Fibroblast of pulmonary artery (primary cell): Measurements from ENCODE around the gene INPP4A.
A peak's percentile ranks its signal among the peaks of the same experiment; 100 is the strongest.

Experiments
- DNase-seq: peaks from one replicate; pipeline ENCODE4 v3.0.0-alpha.2; 2010; ENCODE audit warnings: low read depth
- H3K4me3 ChIP-seq: replicated peaks from 2 replicates; pipeline ENCODE4 v1.5.1; 2011; ENCODE audit warnings: low read depth, mild to moderate bottlenecking, control low read depth, low read length, moderate library complexity
- CTCF ChIP-seq: IDR thresholded peaks from 2 replicates; pipeline ENCODE4 v1.5.1; 2011; ENCODE audit warnings: mild to moderate bottlenecking, control low read depth, low read length, inconsistent platforms; ENCODE audit errors: missing control alignments

INPP4A gene

DNA sequence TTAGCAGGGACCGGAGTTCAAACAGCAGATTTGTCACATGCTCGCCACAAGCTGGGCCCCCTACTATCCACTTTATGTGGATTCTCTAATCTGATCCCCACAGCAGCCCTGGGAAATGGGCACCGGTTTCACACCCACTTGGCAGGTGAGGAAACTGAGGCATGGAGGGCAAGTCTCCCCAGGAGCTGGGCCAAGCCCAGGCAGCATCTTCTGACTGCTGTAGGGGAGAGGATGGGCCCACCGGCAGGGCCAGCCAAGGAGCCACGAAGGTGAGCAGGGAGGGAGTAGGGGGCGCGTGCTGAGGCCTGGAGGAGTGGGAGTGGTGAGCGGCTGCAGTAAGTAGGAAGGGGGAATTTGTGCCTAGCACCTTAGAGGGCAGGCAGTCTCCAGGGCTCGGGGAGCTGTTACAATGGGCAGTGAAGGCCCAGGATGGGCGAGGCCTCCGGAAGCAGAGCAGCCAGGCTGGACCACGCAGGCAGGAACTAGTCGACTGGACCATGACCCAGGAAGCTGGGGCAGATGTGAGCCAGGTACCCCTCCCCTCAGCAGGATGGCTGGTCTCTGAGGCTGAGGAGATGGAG is 126.6 kb downstream of the INPP4A start:
- TF ChIP-seq CTCF, result no peak
- H3K4me3 ChIP-seq, result no peak overlapping the region
- no peak for DNase-seq

- no peak overlapping the region for H3K4me3 ChIP-seq
- DNase-seq, result no peak
- no peak for TF ChIP-seq CTCF
These were observed 127.1 kb downstream of the INPP4A start for GRCh38 chr2:98571796-98572195.

DNA sequence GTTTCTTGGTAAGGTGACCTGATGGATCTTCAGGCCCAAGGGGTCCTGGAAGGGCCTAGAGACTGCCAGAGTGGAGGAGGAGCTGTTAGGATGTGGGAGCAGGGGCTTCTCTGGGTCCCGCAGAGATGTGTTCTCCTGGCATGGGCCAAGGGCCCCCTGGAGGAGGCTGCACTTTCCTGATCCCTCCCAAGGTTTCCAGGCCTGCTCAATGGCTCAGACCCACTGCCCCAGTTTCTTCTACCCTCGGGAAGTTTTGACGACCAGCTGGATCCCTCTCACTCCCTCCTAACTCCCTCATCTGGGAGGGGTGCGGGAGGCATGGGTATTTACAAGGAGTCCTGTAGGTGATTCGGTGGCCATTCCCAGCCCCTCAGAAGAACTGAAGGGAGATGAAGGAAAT is 127.6 kb downstream of the INPP4A start:
- no peak for DNase-seq
- no peak overlapping the region for H3K4me3 ChIP-seq
- TF ChIP-seq CTCF, result no peak

DNA sequence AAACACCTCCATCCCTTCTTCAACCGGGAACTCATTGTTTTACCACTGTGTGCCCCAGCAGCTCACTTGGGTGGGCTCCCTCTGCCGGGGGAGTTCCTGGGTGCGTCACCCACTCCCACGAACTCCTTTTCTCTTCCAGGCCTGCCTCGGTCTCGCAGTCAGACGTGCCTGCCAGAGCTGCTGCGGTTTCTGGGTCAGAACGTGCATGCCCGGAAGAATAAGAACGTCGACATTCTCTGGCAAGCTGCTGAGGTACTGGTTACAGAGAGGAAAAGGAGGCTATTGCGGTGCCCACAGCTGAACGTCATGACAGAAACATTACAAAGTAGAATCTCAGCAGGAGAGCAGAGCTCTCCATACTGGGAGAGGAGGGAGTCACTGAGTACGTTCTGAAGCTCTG is 128.0 kb downstream of the INPP4A start:
- no peak for TF ChIP-seq CTCF
- DNase-seq, result peak; percentile 54
- H3K4me3 ChIP-seq, result no peak overlapping the region

- DNase-seq, result no peak
- TF ChIP-seq CTCF, result no peak
- H3K4me3 ChIP-seq, result no peak overlapping the region
These were observed 128.8 kb downstream of the INPP4A start for GRCh38 chr2:98573426-98573825.

DNA sequence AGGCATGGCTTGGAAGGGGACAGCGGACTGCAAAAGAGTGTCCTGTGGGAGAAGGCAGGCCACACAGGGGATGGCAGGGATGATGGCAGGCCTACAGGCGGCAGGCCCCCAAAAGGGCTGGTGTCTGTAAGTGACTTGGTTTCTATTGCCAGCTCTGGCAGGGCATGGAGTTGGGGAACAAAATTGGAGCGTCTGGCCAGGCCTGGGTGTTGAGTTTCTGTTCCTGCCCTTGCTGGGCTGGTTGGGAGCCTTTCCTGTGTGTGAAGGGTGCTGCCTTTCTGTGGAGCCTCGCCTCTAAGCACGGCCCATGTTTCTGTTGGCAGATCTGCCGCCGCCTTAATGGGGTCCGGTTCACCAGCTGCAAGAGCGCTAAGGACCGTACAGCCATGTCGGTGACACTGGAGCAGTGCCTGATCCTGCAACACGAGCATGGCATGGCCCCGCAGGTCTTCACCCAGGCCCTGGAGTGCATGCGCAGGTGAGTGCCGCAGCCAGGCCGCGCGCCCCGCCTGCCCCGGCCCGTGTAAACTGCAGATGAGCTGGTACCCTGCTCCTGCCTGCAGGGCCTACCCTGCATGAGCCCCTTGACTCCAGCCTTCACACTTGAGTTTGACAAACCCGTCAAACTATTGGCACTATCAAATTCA is 132.1 kb downstream of the INPP4A start:
- no peak overlapping the region for H3K4me3 ChIP-seq
- no peak for DNase-seq
- no peak for TF ChIP-seq CTCF

- no peak for DNase-seq
- TF ChIP-seq CTCF, result peak; percentile 19
- no peak overlapping the region for H3K4me3 ChIP-seq
These were observed 132.7 kb downstream of the INPP4A start for GRCh38 chr2:98577313-98577712.
